HG03159 (cell line): Measurements from ENCODE around the gene NR1H3.
"Not testable (repeated sequence)": the region's sequence is repeated elsewhere in the genome, so short reads cannot be mapped to it uniquely, and the experiment has no call there.

Source experiments
- ATAC-seq: cut with Tn5 transposase; IDR thresholded peaks from one replicate; pipeline ENCODE4 v1.9.1; 2021; ENCODE audit warnings: mild to moderate bottlenecking, moderate library complexity; ENCODE audit not compliant: unreplicated experiment

Gene NR1H3

GRCh38 chr11:47257517-47258316, at the start of gene NR1H3:
TSS of gene NR1H3 (plus strand) at chr11:47257996. CDS start at chr11:47259217, 1,221 bp downstream.
- no peak for ATAC-seq

DNA sequence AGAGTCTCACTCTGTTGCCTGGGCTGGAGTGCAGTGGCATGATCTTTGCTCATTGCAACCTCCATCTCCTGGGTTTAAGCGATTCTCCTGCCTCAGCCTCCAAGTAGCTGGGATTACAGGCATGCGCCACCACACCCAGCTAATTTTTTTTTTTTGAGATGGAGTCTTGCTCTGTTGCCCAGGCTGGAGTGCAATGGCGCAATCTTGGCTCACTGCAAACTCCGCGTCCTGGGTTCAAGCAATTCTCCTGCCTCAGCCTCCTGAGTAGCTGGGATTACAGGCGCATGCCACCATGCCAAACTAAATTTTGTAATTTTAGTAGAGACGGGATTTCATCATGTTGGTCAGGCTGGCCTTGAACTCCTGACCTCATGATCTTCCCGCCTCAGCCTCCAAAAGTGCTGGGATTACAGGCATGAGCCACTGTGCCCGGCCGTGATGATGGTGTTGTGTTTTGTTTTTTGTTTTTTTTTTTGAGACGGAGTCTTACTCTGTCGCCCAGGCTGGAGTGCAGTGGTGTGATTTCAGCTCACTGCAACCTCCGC, 49.7 kb upstream of the NR1H3 start:
- not testable (repeated sequence) for ATAC-seq

- ATAC-seq: no peak
Measured at GRCh38 chr11:47208628-47209027, 49.2 kb upstream of the NR1H3 start.

GRCh38 chr11:47212938-47213337, 44.9 kb upstream of the NR1H3 start:
- no peak for ATAC-seq

- peak; percentile 55 for ATAC-seq
Measured at GRCh38 chr11:47213950-47214565, 43.7 kb upstream of the NR1H3 start.

GRCh38 chr11:47215366-47215910, 42.4 kb upstream of the NR1H3 start:
- ATAC-seq: no peak

- ATAC-seq: no peak
Measured at GRCh38 chr11:47216121-47216798, 41.5 kb upstream of the NR1H3 start.

DNA sequence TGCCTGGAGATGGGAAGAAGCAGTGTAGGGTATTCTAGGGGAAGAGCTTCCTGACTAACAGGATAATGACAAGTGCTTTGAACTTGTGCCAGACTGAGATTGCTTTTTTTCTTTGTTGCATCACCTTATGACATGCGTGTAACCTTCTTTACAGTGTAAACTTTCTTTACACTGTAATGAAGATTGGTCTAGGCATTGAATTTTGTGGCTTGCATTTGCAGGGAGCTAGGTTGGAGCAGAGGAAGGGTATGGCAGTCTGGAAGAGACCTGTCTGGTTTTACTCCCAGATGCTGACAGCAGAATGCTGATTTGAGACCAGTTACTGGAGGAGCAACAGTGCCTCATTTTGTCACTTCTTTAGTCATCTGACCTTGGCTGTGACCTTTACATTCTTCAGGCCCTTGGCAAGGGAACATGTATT, 37.4 kb upstream of the NR1H3 start:
- no peak for ATAC-seq

DNA sequence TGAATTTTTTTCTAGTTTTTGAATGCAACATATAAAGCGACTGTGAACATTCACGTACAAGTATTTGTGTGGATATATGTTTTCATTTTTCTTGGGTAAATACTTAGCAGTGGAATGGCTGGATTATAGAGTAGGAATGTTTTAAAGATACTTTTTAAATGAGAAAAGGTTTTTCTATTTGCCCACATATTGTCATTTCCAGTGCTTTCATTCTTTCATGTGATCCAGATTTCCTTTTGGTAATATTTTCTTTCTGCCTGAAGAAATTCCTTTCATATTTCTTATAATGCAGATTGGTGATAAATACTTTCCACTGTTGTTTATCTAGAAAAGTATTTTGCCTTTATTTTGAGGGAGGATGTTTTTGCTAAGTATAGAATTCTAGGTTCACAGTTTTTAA, 35.1 kb upstream of the NR1H3 start:
- ATAC-seq: no peak

DNA sequence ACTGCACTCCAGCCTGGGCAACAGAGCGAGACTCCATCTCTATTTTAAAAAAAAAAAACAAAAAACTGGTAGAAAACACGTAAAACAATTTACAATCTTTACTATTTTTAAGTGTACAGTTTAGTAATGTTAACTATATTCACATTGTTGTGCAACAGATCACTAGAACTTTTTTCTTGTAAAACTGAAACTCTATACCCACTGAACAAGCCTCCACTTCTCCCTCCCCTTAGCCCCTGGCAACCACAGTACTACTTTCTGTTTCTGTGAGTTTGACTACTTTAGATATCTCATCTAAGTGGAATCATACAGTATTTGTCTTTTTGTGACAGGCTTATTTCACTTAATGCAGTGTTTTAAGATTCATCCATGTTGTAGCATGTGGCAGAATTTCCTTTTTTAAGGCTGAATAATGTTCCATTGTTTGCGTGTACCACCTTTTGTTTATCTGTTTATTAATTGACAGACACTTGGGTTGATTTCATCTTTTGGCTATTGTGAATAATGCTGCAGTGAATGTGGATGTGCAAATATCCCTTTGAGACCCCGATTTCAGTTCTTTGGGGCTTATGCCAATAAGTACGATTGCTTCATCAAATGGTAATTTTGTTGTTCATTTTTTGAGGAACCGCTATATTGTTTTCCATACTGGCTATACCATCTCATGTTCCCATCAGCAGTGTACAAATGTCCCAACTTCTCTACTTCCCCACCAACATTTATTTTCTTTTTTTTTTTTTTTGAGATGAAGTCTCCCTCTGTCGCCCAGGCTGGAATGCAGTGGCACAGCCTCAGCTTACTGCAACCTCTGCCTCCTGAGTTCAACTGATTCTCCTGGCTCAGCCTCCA, 32.0 kb upstream of the NR1H3 start:
- ATAC-seq: peak; percentile 70

DNA sequence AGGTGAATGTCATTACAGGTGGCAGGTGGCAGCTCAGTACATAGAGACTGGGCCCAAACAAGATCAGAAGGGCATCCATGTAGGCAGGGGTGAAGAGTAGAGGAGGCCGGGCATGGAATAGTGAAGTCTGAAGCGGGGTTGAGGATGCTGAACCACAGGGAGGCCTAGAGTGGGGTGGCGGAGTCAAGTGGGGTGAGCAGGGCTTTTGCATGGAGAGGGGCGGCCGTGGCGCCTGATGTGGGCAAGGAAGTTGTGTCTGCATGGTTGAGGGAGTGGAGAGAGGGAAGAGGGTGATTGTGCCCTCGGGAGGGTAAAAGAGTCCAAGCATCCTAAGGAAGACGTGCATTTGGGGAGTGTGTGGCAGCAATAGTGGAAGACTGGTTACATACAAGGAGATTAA, 28.6 kb upstream of the NR1H3 start:
- no peak for ATAC-seq

DNA sequence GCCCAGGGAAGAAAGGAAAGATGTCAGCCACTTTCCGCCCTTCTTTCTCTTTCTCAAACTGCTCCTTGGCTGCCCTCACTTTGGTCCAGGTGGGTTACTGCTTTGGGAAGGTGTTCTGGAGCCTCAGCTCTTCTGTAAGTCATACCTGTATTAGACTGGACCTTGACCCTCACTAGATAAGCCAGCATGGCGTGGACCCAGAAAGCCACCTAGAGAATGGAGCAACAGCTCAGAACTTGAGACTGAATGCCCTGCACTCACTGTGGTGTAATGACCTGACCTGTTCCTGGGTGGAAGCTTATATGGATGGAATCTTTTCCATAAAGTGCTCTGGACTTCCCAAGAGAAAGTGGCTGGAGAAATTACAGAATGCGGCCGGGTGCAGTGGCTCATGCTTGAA, 24.7 kb upstream of the NR1H3 start:
- ATAC-seq: no peak

- no peak for ATAC-seq
Measured at GRCh38 chr11:47233989-47234668, 23.7 kb upstream of the NR1H3 start.

DNA sequence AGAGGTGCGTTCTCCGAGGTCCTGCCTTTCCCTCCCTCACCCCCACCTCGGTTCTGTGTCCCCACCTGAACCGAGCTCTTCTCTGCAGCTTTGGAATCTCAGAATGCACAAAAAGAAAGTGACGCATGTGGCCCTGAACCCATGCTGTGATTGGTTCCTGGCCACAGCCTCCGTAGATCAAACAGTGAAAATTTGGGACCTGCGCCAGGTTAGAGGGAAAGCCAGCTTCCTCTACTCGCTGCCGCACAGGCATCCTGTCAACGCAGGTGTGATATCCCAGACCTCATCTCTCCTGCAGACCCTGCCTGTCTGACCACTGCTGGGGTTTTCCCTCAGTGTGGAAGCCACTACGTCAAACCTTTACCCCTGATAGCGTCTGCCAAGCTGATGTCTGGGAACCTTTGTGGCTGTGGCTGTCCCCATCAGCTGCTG, 23.1 kb upstream of the NR1H3 start:
- ATAC-seq: no peak

DNA sequence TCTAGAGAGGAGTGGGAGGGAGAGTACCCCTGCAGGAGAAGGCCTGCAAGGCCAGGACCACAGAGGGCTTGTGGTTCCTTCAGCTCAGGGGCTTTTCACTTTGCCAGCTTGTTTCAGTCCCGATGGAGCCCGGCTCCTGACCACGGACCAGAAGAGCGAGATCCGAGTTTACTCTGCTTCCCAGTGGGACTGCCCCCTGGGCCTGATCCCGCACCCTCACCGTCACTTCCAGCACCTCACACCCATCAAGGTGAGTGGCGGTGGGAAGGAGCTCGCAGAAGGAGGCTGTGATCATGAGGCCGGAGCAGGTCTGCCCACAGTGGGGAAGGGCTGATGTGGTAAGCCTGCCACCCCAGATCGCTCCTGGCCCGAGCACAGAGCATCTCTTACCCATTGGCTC, 22.6 kb upstream of the NR1H3 start:
- ATAC-seq: no peak

DNA sequence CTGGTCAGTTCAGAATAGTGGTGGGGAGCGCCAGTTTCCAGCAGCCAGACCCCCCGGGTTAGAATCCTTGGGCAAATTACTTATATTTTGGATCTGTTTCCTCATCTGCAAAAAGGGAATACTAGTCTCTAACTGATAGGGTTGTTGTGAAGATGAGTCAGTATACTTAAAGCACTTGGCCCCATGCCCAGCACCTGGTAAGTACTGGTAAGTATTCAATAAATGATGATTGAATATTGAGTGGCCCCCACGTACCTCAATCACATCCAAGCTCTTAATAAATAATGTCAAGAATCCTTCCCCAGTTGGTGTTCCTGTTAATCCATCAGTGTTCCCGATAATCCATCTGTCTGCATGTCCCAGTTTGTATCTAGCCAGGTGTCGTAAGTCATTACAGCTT, 21.3 kb upstream of the NR1H3 start:
- no peak for ATAC-seq

GRCh38 chr11:47239852-47240251, 17.9 kb upstream of the NR1H3 start:
- no peak for ATAC-seq

GRCh38 chr11:47241841-47242301, 15.9 kb upstream of the NR1H3 start:
- ATAC-seq: no peak

DNA sequence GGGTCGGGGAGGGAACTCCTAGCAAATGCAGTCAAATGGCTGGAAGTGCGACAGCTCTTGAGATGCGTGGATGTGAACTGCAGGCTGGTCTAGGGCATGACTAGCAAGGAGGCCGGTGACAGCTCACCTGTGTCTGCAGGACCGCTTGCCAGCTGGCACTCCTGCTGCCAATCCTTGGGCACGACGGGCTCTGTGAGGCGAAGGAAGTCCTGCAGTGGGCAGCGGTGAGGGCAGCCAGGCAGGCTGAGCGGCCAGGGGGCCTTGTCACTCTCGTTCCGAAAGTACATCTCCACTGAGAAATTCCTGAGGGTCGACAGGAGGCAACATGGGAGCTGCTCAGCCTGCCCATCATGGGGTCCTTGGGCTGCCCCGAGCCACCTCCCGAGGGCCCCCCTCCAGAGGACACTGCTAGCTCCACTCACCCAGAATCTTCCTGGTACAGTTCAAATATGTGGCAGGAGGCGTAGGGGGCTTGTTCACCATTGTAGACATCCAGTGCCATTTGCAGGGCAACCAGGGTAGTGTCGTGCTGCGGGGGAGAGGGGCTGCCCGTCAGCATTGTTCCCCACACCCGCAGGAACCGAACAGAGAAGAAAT, 15.1 kb upstream of the NR1H3 start:
- ATAC-seq: no peak
